ENCODE results near the gene RNF40.

The RNF40 gene

GRCh38 chr16:30761928-30762902 lies at the start of gene RNF40, which contains the start of gene CFAP119:
Gene RNF40, plus strand, starts transcription at chr16:30762322. Its CDS starts 224 bp downstream, at chr16:30762546.
Gene CFAP119, minus strand, starts transcription at chr16:30762062. Its CDS starts 314 bp downstream, at chr16:30761748.
- peak; percentile 72 to 75 (median 74) for DNase-seq (ENCODE audit: low read depth in 3 of 3, low spot score in 1 of 3)

GRCh38 chr16:30715750-30716445 lies 46.2 kb upstream of the RNF40 start:
- peak in 1 of 3 donors; percentile 11 for DNase-seq (ENCODE audit: low read depth in 3 of 3, low spot score in 1 of 3)

- DNase-seq (ENCODE audit: low read depth in 3 of 3, low spot score in 1 of 3), result no peak
These were observed 42.0 kb upstream of the RNF40 start for GRCh38 chr16:30720086-30720485.

- no peak for DNase-seq (ENCODE audit: low read depth in 3 of 3, low spot score in 1 of 3)
These were observed 41.4 kb upstream of the RNF40 start for GRCh38 chr16:30720694-30721093.

- DNase-seq (ENCODE audit: low read depth in 3 of 3, low spot score in 1 of 3), result no peak
These were observed 41.0 kb upstream of the RNF40 start for GRCh38 chr16:30721167-30721566.

GRCh38 chr16:30721606-30722005 lies 40.5 kb upstream of the RNF40 start:
- no peak for DNase-seq (ENCODE audit: low read depth in 3 of 3, low spot score in 1 of 3)

GRCh38 chr16:30722443-30722842 lies 39.7 kb upstream of the RNF40 start:
- no peak for DNase-seq (ENCODE audit: low read depth in 3 of 3, low spot score in 1 of 3)

GRCh38 chr16:30722916-30723315 lies 39.2 kb upstream of the RNF40 start:
- no peak for DNase-seq (ENCODE audit: low read depth in 3 of 3, low spot score in 1 of 3)

GRCh38 chr16:30723725-30724355 lies 38.3 kb upstream of the RNF40 start:
- DNase-seq (ENCODE audit: low read depth in 3 of 3, low spot score in 1 of 3), result no peak

- no peak for DNase-seq (ENCODE audit: low read depth in 3 of 3, low spot score in 1 of 3)
These were observed 37.3 kb upstream of the RNF40 start for GRCh38 chr16:30724641-30725417.

- no peak for DNase-seq (ENCODE audit: low read depth in 3 of 3, low spot score in 1 of 3)
These were observed 36.7 kb upstream of the RNF40 start for GRCh38 chr16:30725418-30725792.

- DNase-seq (ENCODE audit: low read depth in 3 of 3, low spot score in 1 of 3), result no peak
These were observed 33.8 kb upstream of the RNF40 start for GRCh38 chr16:30728321-30728720.

GRCh38 chr16:30728899-30729672 lies 33.0 kb upstream of the RNF40 start:
- no peak for DNase-seq (ENCODE audit: low read depth in 3 of 3, low spot score in 1 of 3)

- DNase-seq (ENCODE audit: low read depth in 3 of 3, low spot score in 1 of 3), result no peak
These were observed 30.7 kb upstream of the RNF40 start for GRCh38 chr16:30731411-30731810.

GRCh38 chr16:30736995-30737793 lies 24.9 kb upstream of the RNF40 start:
- DNase-seq (ENCODE audit: low read depth in 3 of 3, low spot score in 1 of 3), result no peak

- no peak for DNase-seq (ENCODE audit: low read depth in 3 of 3, low spot score in 1 of 3)
These were observed 24.1 kb upstream of the RNF40 start for GRCh38 chr16:30737794-30738648.

GRCh38 chr16:30738984-30739951 lies 22.9 kb upstream of the RNF40 start:
- DNase-seq (ENCODE audit: low read depth in 3 of 3, low spot score in 1 of 3), result no peak
